Neural cell (in vitro differentiated cells): ENCODE results near the gene CHERP.

Source experiments
- EP300 ChIP-seq: fragments of 450-650 bp; conservative IDR thresholded peaks from 2 replicates; pipeline ENCODE4 v1.6.1; 2014; ENCODE audit warnings: antibody characterized with exemption, mild to moderate bottlenecking, moderate library complexity; ENCODE audit not compliant: poor library complexity, severe bottlenecking
- EZH2 ChIP-seq: fragments of 200-600, 300-800 bp; shearing (Covaris generic), sonication (generic); IDR thresholded peaks from 2 replicates; pipeline ENCODE4 v1.6.1; 2014; ENCODE audit warnings: antibody characterized with exemption, low read length, borderline replicate concordance, mild to moderate bottlenecking; ENCODE audit not compliant: insufficient read depth, poor library complexity, severe bottlenecking
- TF ChIP-seq, protein P1 (sequence below): fragments of 450-650 bp; IDR thresholded peaks from 2 replicates; pipeline ENCODE4 v1.5.1; 2014; ENCODE audit warnings: antibody characterized with exemption, mild to moderate bottlenecking, moderate library complexity; ENCODE audit not compliant: poor library complexity, severe bottlenecking

DNA sequence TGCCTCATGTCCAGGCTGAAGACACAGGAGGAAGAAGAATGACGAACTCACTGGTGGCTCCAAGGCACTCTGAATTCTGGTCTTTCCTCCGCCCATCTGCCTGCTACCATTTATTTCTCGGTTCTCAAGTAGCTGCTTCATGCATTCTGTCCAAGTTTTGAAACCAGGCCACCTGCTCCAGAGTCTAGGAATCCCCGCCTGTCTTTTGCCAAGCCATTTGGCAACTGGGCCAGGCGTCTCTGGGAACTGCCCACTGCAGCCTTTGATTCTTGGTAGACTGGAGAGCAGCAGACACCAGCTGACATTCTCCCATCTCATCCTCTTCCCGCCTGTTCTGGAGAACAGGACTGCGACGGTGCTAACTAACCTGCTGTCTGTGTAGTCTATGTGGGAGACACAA lies 19.1 kb upstream of the CHERP start:
- TF ChIP-seq, protein P1, sequence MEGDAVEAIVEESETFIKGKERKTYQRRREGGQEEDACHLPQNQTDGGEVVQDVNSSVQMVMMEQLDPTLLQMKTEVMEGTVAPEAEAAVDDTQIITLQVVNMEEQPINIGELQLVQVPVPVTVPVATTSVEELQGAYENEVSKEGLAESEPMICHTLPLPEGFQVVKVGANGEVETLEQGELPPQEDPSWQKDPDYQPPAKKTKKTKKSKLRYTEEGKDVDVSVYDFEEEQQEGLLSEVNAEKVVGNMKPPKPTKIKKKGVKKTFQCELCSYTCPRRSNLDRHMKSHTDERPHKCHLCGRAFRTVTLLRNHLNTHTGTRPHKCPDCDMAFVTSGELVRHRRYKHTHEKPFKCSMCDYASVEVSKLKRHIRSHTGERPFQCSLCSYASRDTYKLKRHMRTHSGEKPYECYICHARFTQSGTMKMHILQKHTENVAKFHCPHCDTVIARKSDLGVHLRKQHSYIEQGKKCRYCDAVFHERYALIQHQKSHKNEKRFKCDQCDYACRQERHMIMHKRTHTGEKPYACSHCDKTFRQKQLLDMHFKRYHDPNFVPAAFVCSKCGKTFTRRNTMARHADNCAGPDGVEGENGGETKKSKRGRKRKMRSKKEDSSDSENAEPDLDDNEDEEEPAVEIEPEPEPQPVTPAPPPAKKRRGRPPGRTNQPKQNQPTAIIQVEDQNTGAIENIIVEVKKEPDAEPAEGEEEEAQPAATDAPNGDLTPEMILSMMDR = no peak
- no peak for TF ChIP-seq EP300
- no peak for TF ChIP-seq EZH2
